BLaER1 (cell line): ENCODE measurements around the gene UFD1.

Experiments used
- H3K27ac ChIP-seq: shearing (Covaris generic); formaldehyde crosslinking; 2 replicates; pipeline ENCODE4 v1.8.1; 2022
- H3K27me3 ChIP-seq: shearing (Covaris generic); formaldehyde crosslinking; 2 replicates; pipeline ENCODE4 v1.8.1; 2022
- H3K36me3 ChIP-seq: shearing (Covaris generic); formaldehyde crosslinking; 2 replicates; pipeline ENCODE4 v1.8.1; 2022
- H3K4me1 ChIP-seq: shearing (Covaris generic); formaldehyde crosslinking; 2 replicates; pipeline ENCODE4 v1.8.1; 2022
- H3K4me2 ChIP-seq: shearing (Covaris generic); formaldehyde crosslinking; 2 replicates; pipeline ENCODE4 v1.8.1; 2022
- H3K4me3 ChIP-seq: shearing (Covaris generic); formaldehyde crosslinking; 2 replicates; pipeline ENCODE4 v1.8.1; 2022
- H3K9ac ChIP-seq: shearing (Covaris generic); formaldehyde crosslinking; 2 replicates; pipeline ENCODE4 v1.8.1; 2022
- H3K9me3 ChIP-seq: shearing (Covaris generic); formaldehyde crosslinking; 2 replicates; pipeline ENCODE4 v1.8.1; 2022
- H4K20me1 ChIP-seq: shearing (Covaris generic); formaldehyde crosslinking; 2 replicates; pipeline ENCODE4 v1.8.1; 2022
- Cebpa-rat ChIP-seq: shearing (Covaris generic); IDR thresholded peaks from 2 replicates; pipeline ENCODE4 v1.8.1; 2022

UFD1 gene

DNA sequence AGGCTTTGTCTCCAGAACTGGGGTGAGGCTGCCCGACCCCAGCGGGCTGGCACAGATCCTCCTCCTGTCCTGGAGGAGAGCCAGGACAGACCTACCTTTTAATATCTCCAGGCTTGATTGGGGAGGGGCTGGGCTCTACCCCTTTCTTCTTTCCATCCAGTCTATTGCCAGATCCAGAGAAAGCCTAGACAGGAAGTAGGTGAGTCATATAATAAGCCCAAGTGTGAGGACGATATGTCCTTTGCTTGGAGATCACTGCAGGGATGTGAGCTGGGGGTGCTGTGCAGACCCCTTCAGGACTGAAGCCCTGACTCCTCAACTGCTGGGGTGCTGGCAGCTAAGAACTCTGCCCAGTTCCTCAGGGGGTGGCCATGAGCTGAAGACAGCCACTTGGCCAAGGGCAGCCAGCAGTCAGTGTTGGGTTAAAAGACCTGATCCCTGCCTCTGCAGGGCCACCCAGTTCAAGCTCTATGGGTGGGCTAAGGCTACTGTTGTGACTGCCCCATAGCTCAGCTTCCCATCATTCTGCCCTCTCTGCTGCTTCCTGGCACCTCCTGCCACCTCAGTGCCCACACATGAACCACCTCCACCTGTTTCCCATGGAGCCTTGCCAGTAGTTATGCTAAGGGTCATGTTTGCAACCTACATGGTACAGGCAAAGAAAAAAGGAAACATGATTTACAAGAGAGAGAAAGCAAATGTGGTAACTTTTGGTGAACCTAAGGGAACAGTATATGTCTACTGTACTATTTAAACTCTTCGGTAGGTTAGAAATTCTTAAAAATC is 23.2 kb downstream of the UFD1 start:
- H3K9ac ChIP-seq = no peak overlapping the region
- no peaks in the 10 kb centered on the region for H3K27me3 ChIP-seq
- H3K4me3 ChIP-seq = no peak overlapping the region
- TF ChIP-seq Cebpa-rat = no peak
- H3K4me1 ChIP-seq = no peaks in the 10 kb centered on the region
- H3K27ac ChIP-seq = no peak overlapping the region
- H4K20me1 ChIP-seq = no peaks in the 10 kb centered on the region
- H3K36me3 ChIP-seq = peaks cover 98% of the 10 kb centered on the region
- no peak overlapping the region for H3K4me2 ChIP-seq
- no peaks in the 10 kb centered on the region for H3K9me3 ChIP-seq

GRCh38 chr22:19455033-19455432 is 24.0 kb downstream of the UFD1 start:
- no peak for TF ChIP-seq Cebpa-rat
- no peak overlapping the region for H3K9ac ChIP-seq
- H3K4me1 ChIP-seq = no peaks in the 10 kb centered on the region
- H3K4me3 ChIP-seq = no peak overlapping the region
- H3K36me3 ChIP-seq = peaks cover 98% of the 10 kb centered on the region
- no peaks in the 10 kb centered on the region for H3K9me3 ChIP-seq
- no peak overlapping the region for H3K4me2 ChIP-seq
- H3K27me3 ChIP-seq = no peaks in the 10 kb centered on the region
- H4K20me1 ChIP-seq = no peaks in the 10 kb centered on the region
- no peak overlapping the region for H3K27ac ChIP-seq

- Histone ChIP-seq H3K36me3 (peaks cover 96% of the 10 kb centered on the region), H3K27me3 (no peaks in the 10 kb centered on the region), H4K20me1 (no peaks in the 10 kb centered on the region), H3K9ac (no peak overlapping the region), H3K4me2 (no peak overlapping the region), H3K4me1 (peaks cover 2% of the 10 kb centered on the region), H3K27ac (no peak overlapping the region), H3K9me3 (no peaks in the 10 kb centered on the region), H3K4me3 (no peak overlapping the region)
- TF ChIP-seq Cebpa-rat = no peak
Measured at GRCh38 chr22:19454156-19454555, 24.8 kb downstream of the UFD1 start.

DNA sequence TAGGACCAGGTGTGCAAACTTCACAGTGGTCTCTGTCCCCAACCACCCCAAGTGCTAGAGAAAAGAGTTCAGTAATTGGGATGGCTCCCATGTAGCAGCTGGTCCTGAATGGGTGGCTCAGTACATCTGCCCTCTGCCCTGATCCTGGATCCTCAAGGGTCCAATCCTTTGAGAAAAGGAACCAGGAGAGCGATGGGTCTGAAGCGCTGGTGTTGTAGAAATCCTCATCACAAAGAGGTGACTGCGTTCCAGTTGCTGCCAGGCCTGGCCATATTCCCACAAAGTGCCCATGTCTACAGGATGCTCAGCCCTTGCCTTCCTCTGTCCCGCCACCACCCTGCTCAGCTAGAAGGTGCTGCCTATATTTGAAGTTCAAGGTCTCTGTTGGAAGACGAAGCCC is 25.3 kb downstream of the UFD1 start:
- Histone ChIP-seq H4K20me1 (no peaks in the 10 kb centered on the region), H3K9me3 (no peaks in the 10 kb centered on the region), H3K4me2 (no peak overlapping the region), H3K4me1 (peaks cover 6% of the 10 kb centered on the region), H3K27me3 (no peaks in the 10 kb centered on the region), H3K27ac (no peak overlapping the region), H3K9ac (no peak overlapping the region), H3K4me3 (no peak overlapping the region), H3K36me3 (peaks cover 98% of the 10 kb centered on the region)
- no peak for TF ChIP-seq Cebpa-rat

- no peak for TF ChIP-seq Cebpa-rat
- peaks cover 78% of the 10 kb centered on the region for H3K36me3 ChIP-seq
Measured at GRCh38 chr22:19451570-19451969, 27.4 kb downstream of the UFD1 start.

GRCh38 chr22:19450363-19451175 is 28.4 kb downstream of the UFD1 start:
- no peak overlapping the region for H3K4me3 ChIP-seq
- peaks cover 26% of the 10 kb centered on the region for H3K4me1 ChIP-seq
- peaks cover 71% of the 10 kb centered on the region for H3K36me3 ChIP-seq
- H3K9ac ChIP-seq = no peak overlapping the region
- peaks cover 15% of the 10 kb centered on the region for H4K20me1 ChIP-seq
- no peak overlapping the region for H3K4me2 ChIP-seq
- no peaks in the 10 kb centered on the region for H3K9me3 ChIP-seq
- no peak for TF ChIP-seq Cebpa-rat
- H3K27ac ChIP-seq = no peak overlapping the region
- no peaks in the 10 kb centered on the region for H3K27me3 ChIP-seq

More at GRCh38 chr22:19451570-19451969, 27.4 kb downstream of the UFD1 start:
- Histone ChIP-seq H4K20me1 (peaks cover 5% of the 10 kb centered on the region), H3K9ac (no peak overlapping the region), H3K9me3 (no peaks in the 10 kb centered on the region), H3K4me3 (no peak overlapping the region), H3K27ac (no peak overlapping the region), H3K4me2 (no peak overlapping the region), H3K27me3 (no peaks in the 10 kb centered on the region), H3K4me1 (peaks cover 16% of the 10 kb centered on the region)

- Histone ChIP-seq H3K36me3 (peaks cover 71% of the 10 kb centered on the region), H3K27ac (no peak overlapping the region), H3K4me2 (0 out of 2 replicates have a peak overlapping the region, but pooled peaks have one; percentile 79), H3K4me1 (peaks cover 30% of the 10 kb centered on the region), H3K9me3 (no peaks in the 10 kb centered on the region), H3K9ac (no peak overlapping the region), H4K20me1 (peaks cover 26% of the 10 kb centered on the region), H3K4me3 (no peak overlapping the region), H3K27me3 (no peaks in the 10 kb centered on the region)
- no peak for TF ChIP-seq Cebpa-rat
Measured at GRCh38 chr22:19449422-19449767, 29.6 kb downstream of the UFD1 start.

GRCh38 chr22:19448739-19449421 is 30.1 kb downstream of the UFD1 start:
- Histone ChIP-seq H3K9me3 (no peaks in the 10 kb centered on the region), H3K4me2 (peak overlapping the region; percentile 79), H3K27ac (no peak overlapping the region), H3K9ac (0 out of 2 replicates have a peak overlapping the region, but pooled peaks have one; percentile 97), H3K4me1 (peaks cover 30% of the 10 kb centered on the region), H3K4me3 (peak overlapping the region; percentile 98), H3K27me3 (no peaks in the 10 kb centered on the region), H4K20me1 (peaks cover 31% of the 10 kb centered on the region), H3K36me3 (peaks cover 71% of the 10 kb centered on the region)
- TF ChIP-seq Cebpa-rat = no peak

GRCh38 chr22:19448076-19448607 is 30.9 kb downstream of the UFD1 start:
- TF ChIP-seq Cebpa-rat = no peak
- H3K4me2 ChIP-seq = peak overlapping the region; percentile 79
- peaks cover 71% of the 10 kb centered on the region for H3K36me3 ChIP-seq
- peaks cover 39% of the 10 kb centered on the region for H4K20me1 ChIP-seq
- H3K9ac ChIP-seq = peak overlapping the region; percentile 97
- peaks cover 30% of the 10 kb centered on the region for H3K4me1 ChIP-seq
- no peaks in the 10 kb centered on the region for H3K9me3 ChIP-seq
- H3K4me3 ChIP-seq = peak overlapping the region; percentile 98
- peak overlapping the region; percentile 96 for H3K27ac ChIP-seq
- H3K27me3 ChIP-seq = no peaks in the 10 kb centered on the region
